HepG2 (cell line): Measurements from ENCODE around the gene STIMATE. TPM values are rescaled to one million over a fixed set of nuclear protein-coding genes. Genes with fewer than 3 reads are reported as not detected.
A peak's percentile ranks its signal among the peaks of the same experiment; 100 is the strongest.

Experiments used
- ATAC-seq: fragments of 200-7000 bp; cut with Tn5 transposase; 3 replicates; pipeline ENCODE4 v1.9.1; 2020; ENCODE audit warnings: mild to moderate bottlenecking, moderate library complexity
- BruUV-seq: library from RNA; stranded (reverse); fragments of 400-500 nt; replicated peaks from 2 replicates; lab custom pipeline; 2021; lab: Mats Ljungman, UMichigan
- CTCF ChIA-PET: fragments of 300-600 bp; formaldehyde crosslinking; extraction: SDS; loops from one replicate; lab custom pipeline; 2021; ENCODE audit warnings: low total read pairs, inconsistent platforms, low intra/inter-chr PET ratio; lab: Yijun Ruan, JAX
- POLR2A ChIA-PET: fragments of 350-600 bp; sonication (Branson Sonifier 250); formaldehyde crosslinking; loops from one replicate; lab custom pipeline; 2020; ENCODE audit warnings: antibody characterized with exemption, inconsistent platforms; lab: Yijun Ruan, JAX
- DNase-seq: peaks from one replicate; pipeline ENCODE4 v3.0.0-alpha.2; 2015; ENCODE audit warnings: low spot score
- FAIRE-seq: peaks from 3 replicates; lab custom pipeline; 2011; peaks lifted over from hg19 to GRCh38; lab: Jason Lieb, UNC
- H2AFZ ChIP-seq: one replicate; pipeline ENCODE4 v1.6.1; 2011; ENCODE audit warnings: low read length, inconsistent platforms
- H3K27ac ChIP-seq: fragments of 300-600 bp; 3 replicates; pipeline ENCODE4 v1.8.0; 2011; ENCODE audit warnings: mixed run types, mild to moderate bottlenecking, mixed read lengths, low read length, inconsistent platforms; ENCODE audit not compliant: insufficient read depth; ENCODE audit errors: extremely low read length
- H3K27me3 ChIP-seq, 2 experiments: fragments of 200-600 bp in 1 of 2; 2 replicates in 1 of 2; 3 replicates in 1 of 2; pipeline versions ENCODE4 v1.6.0 to v1.8.0; 2011; ENCODE audit warnings: low read length in 2 of 2, mild to moderate bottlenecking in 2 of 2, moderate library complexity in 2 of 2, inconsistent platforms in 1 of 2; ENCODE audit not compliant: insufficient read depth in 2 of 2, control insufficient read depth in 1 of 2
- H3K36me3 ChIP-seq, 2 experiments: fragments of 200-600 bp in 1 of 2; replicated peaks in 1 of 2; 2 replicates in 1 of 2; 3 replicates in 1 of 2; pipeline versions ENCODE4 v1.5.1 to v1.8.0; 2011; ENCODE audit warnings: low read length in 2 of 2, inconsistent platforms in 1 of 2; ENCODE audit not compliant: insufficient read depth in 2 of 2, control insufficient read depth in 1 of 2
- H3K4me1 ChIP-seq: 2 replicates; pipeline ENCODE4 v1.5.1; 2012; ENCODE audit warnings: low read length, inconsistent platforms; ENCODE audit not compliant: insufficient read depth
- H3K4me2 ChIP-seq: 2 replicates; pipeline ENCODE4 v1.6.0; 2011; ENCODE audit warnings: low read depth, low read length, inconsistent platforms
- H3K4me3 ChIP-seq, 3 experiments: fragments of 200-600 bp in 1 of 3; sonication (generic), shearing (Covaris generic) in 1 of 3; replicated peaks in 1 of 3; 2 replicates each; pipeline ENCODE4 v1.5.1; 2011 to 2016; ENCODE audit warnings: low read length in 3 of 3, inconsistent platforms in 2 of 3, low read depth in 2 of 3, mild to moderate bottlenecking in 2 of 3, control low read depth in 1 of 3, mixed read lengths in 1 of 3; ENCODE audit not compliant: insufficient read depth in 1 of 3
- H3K79me2 ChIP-seq: one replicate; pipeline ENCODE4 v1.6.1; 2011; ENCODE audit warnings: low read length, inconsistent platforms; ENCODE audit not compliant: insufficient read depth
- H3K9ac ChIP-seq: 2 replicates; pipeline ENCODE4 v1.6.0; 2011; ENCODE audit warnings: mild to moderate bottlenecking, low read depth, low read length, inconsistent platforms; ENCODE audit not compliant: insufficient read depth
- H3K9me3 ChIP-seq: 2 replicates; pipeline ENCODE4 v1.5.1; 2012; ENCODE audit warnings: mild to moderate bottlenecking, low read length
- H4K20me1 ChIP-seq: 2 replicates; pipeline ENCODE4 v1.6.0; 2011; ENCODE audit warnings: inconsistent platforms, mild to moderate bottlenecking, low read length, moderate library complexity; ENCODE audit not compliant: insufficient read depth
- CEBPG ChIP-seq: IDR thresholded peaks from 2 replicates; pipeline ENCODE4 v1.6.1; 2016
- DBP ChIP-seq: sonication (generic); formaldehyde crosslinking; IDR thresholded peaks from 2 replicates; pipeline ENCODE4 v1.4.0; 2020; ENCODE audit warnings: missing genetic modification reagents; ENCODE audit errors: not compliant biosample characterization
- KDM3A ChIP-seq: IDR thresholded peaks from 2 replicates; pipeline ENCODE4 v1.6.1; 2018; ENCODE audit warnings: low read depth, missing compliant biosample characterization
- KLF9 ChIP-seq: IDR thresholded peaks from 2 replicates; pipeline ENCODE4 v1.6.1; 2016; ENCODE audit warnings: low read depth
- MTERF4 ChIP-seq: sonication (generic); formaldehyde crosslinking; IDR thresholded peaks from 2 replicates; pipeline ENCODE4 v1.8.0; 2023; ENCODE audit warnings: mild to moderate bottlenecking, missing genetic modification reagents
- MZF1 ChIP-seq: sonication (generic); formaldehyde crosslinking; IDR thresholded peaks from 2 replicates; pipeline ENCODE4 v1.8.1; 2023; ENCODE audit warnings: mild to moderate bottlenecking, missing genetic modification reagents, borderline replicate concordance
- PCBP2 ChIP-seq: fragments of 200-400 bp; formaldehyde crosslinking; optimal IDR thresholded peaks from 2 replicates; pipeline ENCODE3; 2018; ENCODE audit warnings: low read length, low read depth; ENCODE audit not compliant: poor library complexity, severe bottlenecking
- POLR2AphosphoS2 ChIP-seq: IDR thresholded peaks from 2 replicates; pipeline ENCODE4 v1.6.1; 2011; ENCODE audit warnings: low read depth, low read length, improper control_type of control experiment
- SAP130 ChIP-seq: IDR thresholded peaks from 2 replicates; pipeline ENCODE4 v1.6.1; 2016; ENCODE audit warnings: low read depth
- SNAPC2 ChIP-seq: sonication (generic); formaldehyde crosslinking; IDR thresholded peaks from 2 replicates; pipeline ENCODE4 v1.8.1; 2022; ENCODE audit warnings: mild to moderate bottlenecking, missing genetic modification reagents
- TFAP4 ChIP-seq: sonication (generic); IDR thresholded peaks from 2 replicates; pipeline ENCODE4 v1.6.1; 2016; ENCODE audit warnings: low read depth, borderline replicate concordance
- ZNF558 ChIP-seq: sonication (generic); formaldehyde crosslinking; IDR thresholded peaks from 2 replicates; pipeline ENCODE4 v1.9.0; 2022; ENCODE audit warnings: mild to moderate bottlenecking, missing genetic modification reagents, borderline replicate concordance
- ZNF639 ChIP-seq: conservative IDR thresholded peaks from 2 replicates; pipeline ENCODE4 v1.6.1; 2018; ENCODE audit warnings: missing genetic modification reagents
- ZNF687 ChIP-seq: sonication (generic); formaldehyde crosslinking; IDR thresholded peaks from 2 replicates; pipeline ENCODE4 v1.5.1; 2020; ENCODE audit warnings: mild to moderate bottlenecking, missing genetic modification reagents, moderate library complexity
- ZNF749 ChIP-seq: sonication (generic); formaldehyde crosslinking; IDR thresholded peaks from 2 replicates; pipeline ENCODE4 v1.8.0; 2022; ENCODE audit warnings: mild to moderate bottlenecking, missing genetic modification reagents, moderate library complexity, borderline replicate concordance
- ZNF761 ChIP-seq: sonication (generic); formaldehyde crosslinking; conservative IDR thresholded peaks from 2 replicates; pipeline ENCODE4 v1.4.0; 2020; ENCODE audit warnings: mild to moderate bottlenecking, missing genetic modification reagents
- WGBS: methylation state at CpG from one replicate; pipeline ENCODE4 v1.1.6; 2017; ENCODE audit warnings: low lambda C conversion rate; 5-methylcytosine and 5-hydroxymethylcytosine counted together
- in situ Hi-C: cut with HindIII; loops from 2 replicates; pipeline ENCODE4 v1.10.0; 2017; ENCODE audit warnings: low pct_unique_long_range_greater_than_20kb; ENCODE audit not compliant: extremely low pct_ligation_motif_present
- intact Hi-C: fragments of 100-400 bp; cut with micrococcal nuclease; formaldehyde crosslinking; loops from one replicate; pipeline ENCODE4 v1.10.0; 2022; ENCODE audit not compliant: unreplicated experiment
- polyA plus RNA-seq, 8 experiments: library from polyadenylated mRNA; depleted of rRNA in 3 of 8; stranded (reverse) in 7 of 8; unstranded in 1 of 8; fragments of >200 nt; fragmentation: Illumina TruSeq in 4 of 8; extraction: Trizol in 4 of 8; gene quantifications; 2 replicates each; pipeline versions ENCODE4 v1.2.1 to v1.2.3, GENCODE V29; 2011 to 2016; ENCODE audit warnings: low read depth in 4 of 8, missing spikeins in 1 of 8, mixed read lengths in 1 of 8; ENCODE audit not compliant: insufficient read depth in 1 of 8
- total RNA-seq, 5 experiments: library from RNA; depleted of rRNA; stranded (reverse); fragments of >200 nt; fragmentation: Illumina TruSeq; extraction: Trizol; gene quantifications; 2 replicates each; pipeline ENCODE4 v1.2.3, GENCODE V29; 2016; ENCODE audit warnings: low read depth in 1 of 5

Gene STIMATE
- total and polyA plus RNA-seq, 2 of the 13 experiments (the other 11 are each of a cell fraction or from before 2014, with no cell fraction given): 5.7 to 11.7 TPM

GRCh38 chr3:52798978-52799476 is 98.3 kb downstream of the STIMATE start:
- Histone ChIP-seq H3K9me3 (no peaks in the 10 kb centered on the region), H3K79me2 (peaks cover 4% of the 10 kb centered on the region), H3K9ac (no peak overlapping the region), H3K4me2 (no peak overlapping the region), H4K20me1 (no peaks in the 10 kb centered on the region), H2AFZ (no peak overlapping the region), H3K4me1 (peaks cover 51% of the 10 kb centered on the region), H3K4me3 (no peak overlapping the region), H3K27ac (no peak overlapping the region), H3K36me3 (peaks cover 32 to 63% of the 10 kb centered on the region in 2 experiments), H3K27me3 (no peaks in the 10 kb centered on the region)
- intact Hi-C loops (loop anchor here (1.0 kb wide), 1 partner anchor 57 kb away; no protein-coding TSS in a partner anchor), in situ Hi-C loops (no loop called here)
- DNase-seq (peak; percentile 41), FAIRE-seq (peak; percentile 77), ATAC-seq (peak; percentile 45)
- BruUV-seq: no TSS peak
- WGBS: 53% methylated on average over 7 of the region's 14 CpGs
- CTCF ChIA-PET: interaction anchor here (1.3 to 2.2 kb wide), 2 partner anchors 51 to 56 kb away, joined by 3 to 29 read pairs; no protein-coding TSS in a partner anchor
- POLR2A ChIA-PET: interaction anchor here (0.6 to 10.9 kb wide), 9 partner anchors 9 to 94 kb away, joined by 3 to 466 read pairs (median 5); partner anchors contain the start of genes ITIH1 and NEK4
- TF ChIP-seq PCBP2 (no peak), MTERF4 (CRISPR knock-in tag) (no peak), KLF9 (CRISPR knock-in tag) (no peak), TFAP4 (peak; percentile 80; the same call in 1 of the 2 replicates), CEBPG (no peak), SAP130 (CRISPR knock-in tag) (peak; percentile 23; the same call in 1 of the 2 replicates), ZNF558 (CRISPR knock-in tag) (no peak), ZNF761 (CRISPR knock-in tag) (no peak), MZF1 (CRISPR knock-in tag) (no peak), ZNF687 (CRISPR knock-in tag) (peak; percentile 52; the same call in 1 of the 2 replicates), POLR2AphosphoS2 (0 out of 2 replicates have a peak, but pooled peaks have one; percentile 45), DBP (CRISPR knock-in tag) (no peak), SNAPC2 (CRISPR knock-in tag) (no peak), ZNF749 (CRISPR knock-in tag) (no peak), KDM3A (CRISPR knock-in tag) (no peak), ZNF639 (CRISPR knock-in tag) (no peak)
